HG02678 (cell line): ENCODE results near the gene HOXB9.

ENCODE experiments used
- ATAC-seq: cut with Tn5 transposase; IDR thresholded peaks from one replicate; pipeline ENCODE4 v1.9.1; 2021; ENCODE audit warnings: mild to moderate bottlenecking, moderate library complexity; ENCODE audit not compliant: unreplicated experiment

HOXB9 gene

GRCh38 chr17:48599354-48599753 is 26.8 kb downstream of the HOXB9 start:
- ATAC-seq, result no peak

GRCh38 chr17:48598736-48599135 is 27.4 kb downstream of the HOXB9 start:
- ATAC-seq, result no peak

- ATAC-seq, result no peak
Measured at GRCh38 chr17:48597778-48598631, 28.2 kb downstream of the HOXB9 start.

GRCh38 chr17:48597528-48597777 is 28.7 kb downstream of the HOXB9 start:
- no peak for ATAC-seq

GRCh38 chr17:48596735-48597527 is 29.2 kb downstream of the HOXB9 start:
- no peak for ATAC-seq

- ATAC-seq, result no peak
Measured at GRCh38 chr17:48596000-48596734, 30.0 kb downstream of the HOXB9 start.

GRCh38 chr17:48595278-48595999 is 30.7 kb downstream of the HOXB9 start:
- no peak for ATAC-seq

GRCh38 chr17:48594538-48595277 is 31.4 kb downstream of the HOXB9 start:
- no peak for ATAC-seq

- no peak for ATAC-seq
Measured at GRCh38 chr17:48593840-48594537, 32.2 kb downstream of the HOXB9 start.

- no peak for ATAC-seq
Measured at GRCh38 chr17:48593126-48593829, 32.9 kb downstream of the HOXB9 start, which contains the start of gene HOXB5. Gene HOXB5, minus strand, starts transcription at chr17:48593779. Its CDS starts 97 bp downstream, at chr17:48593682.

GRCh38 chr17:48592577-48592976 is 33.6 kb downstream of the HOXB9 start:
- ATAC-seq, result no peak

GRCh38 chr17:48592057-48592514 is 34.1 kb downstream of the HOXB9 start:
- ATAC-seq, result no peak

- no peak for ATAC-seq
Measured at GRCh38 chr17:48591255-48592056, 34.7 kb downstream of the HOXB9 start.

GRCh38 chr17:48590607-48591161 is 35.5 kb downstream of the HOXB9 start:
- no peak for ATAC-seq

GRCh38 chr17:48589831-48590606 is 36.1 kb downstream of the HOXB9 start, which contains the start of gene HOXB3:
Gene HOXB3, minus strand, starts transcription at chr17:48590241. Its CDS starts 37,767 bp downstream, at chr17:48552474.
- ATAC-seq, result no peak

- no peak for ATAC-seq
Measured at GRCh38 chr17:48589060-48589830, 36.9 kb downstream of the HOXB9 start.
